ENCODE measurements around the gene PSEN1. TPM values are rescaled to one million over a fixed set of nuclear protein-coding genes. Genes with fewer than 3 reads are reported as not detected.

The PSEN1 gene
- total RNA-seq, 2 experiments from 2014 or later, result 38.5 to 43.0 TPM

Other genes starting within 250 kb of the PSEN1 start
- gene DPF3, start 242.4 kb upstream of the PSEN1 start, total RNA-seq, result 1 to 10 TPM; 3.8 to 4.1 TPM
- gene DCAF4, start 210.0 kb upstream of the PSEN1 start, total RNA-seq, result 10 to 100 TPM; 18.3 to 24.6 TPM
- 10 to 100 TPM; 15.2 to 15.5 TPM for gene ZFYVE1, start 109.4 kb upstream of the PSEN1 start, total RNA-seq
- 100 to 1,000 TPM; 111 to 116 TPM for gene RBM25, start 78.0 kb upstream of the PSEN1 start, total RNA-seq
- gene PAPLN, start 101.0 kb downstream of the PSEN1 start, total RNA-seq, result 1 to 10 TPM in 1 of 2 experiments, under 1 TPM in 1; 0.72 to 1.0 TPM